ENCODE data around the gene ADAMTS16.

The ADAMTS16 gene

GRCh38 chr5:5352675-5353074, 212.5 kb downstream of the ADAMTS16 start:
- DNase-seq: no peak

GRCh38 chr5:5353681-5354080, 213.6 kb downstream of the ADAMTS16 start:
- DNase-seq: no peak

GRCh38 chr5:5356765-5357164, 216.6 kb downstream of the ADAMTS16 start:
- DNase-seq: no peak

- no peak for DNase-seq
Measured at GRCh38 chr5:5359618-5360017, 219.5 kb downstream of the ADAMTS16 start.

- no peak for DNase-seq
Measured at GRCh38 chr5:5360363-5360940, 220.3 kb downstream of the ADAMTS16 start.

- no peak for DNase-seq
Measured at GRCh38 chr5:5360941-5361520, 220.9 kb downstream of the ADAMTS16 start.

- DNase-seq: no peak
Measured at GRCh38 chr5:5363045-5363444, 222.9 kb downstream of the ADAMTS16 start.

- no peak for DNase-seq
Measured at GRCh38 chr5:5364932-5365331, 224.8 kb downstream of the ADAMTS16 start.

- no peak for DNase-seq
Measured at GRCh38 chr5:5367739-5368138, 227.6 kb downstream of the ADAMTS16 start.

- DNase-seq: no peak
Measured at GRCh38 chr5:5369051-5369605, 229.0 kb downstream of the ADAMTS16 start.

Measured in CD4-positive, alpha-beta T cell treated with Interleukin-1 beta for 1 hour (primary cell).